Stimulated activated CD4-positive, alpha-beta T cell treated with anti-CD3 and anti-CD28 coated beads, Interleukin-4, amount 100 ng/mL, for 4 hours (primary cell): Measurements from ENCODE around the gene TFEB.

Experiments
- DNase-seq, 2 experiments: peaks; one replicate each; pipeline ENCODE4 v3.0.0-alpha.2; 2020

The TFEB gene

GRCh38 chr6:41687501-41688175 is 47.8 kb downstream of the TFEB start:
- DNase-seq = no peak

DNA sequence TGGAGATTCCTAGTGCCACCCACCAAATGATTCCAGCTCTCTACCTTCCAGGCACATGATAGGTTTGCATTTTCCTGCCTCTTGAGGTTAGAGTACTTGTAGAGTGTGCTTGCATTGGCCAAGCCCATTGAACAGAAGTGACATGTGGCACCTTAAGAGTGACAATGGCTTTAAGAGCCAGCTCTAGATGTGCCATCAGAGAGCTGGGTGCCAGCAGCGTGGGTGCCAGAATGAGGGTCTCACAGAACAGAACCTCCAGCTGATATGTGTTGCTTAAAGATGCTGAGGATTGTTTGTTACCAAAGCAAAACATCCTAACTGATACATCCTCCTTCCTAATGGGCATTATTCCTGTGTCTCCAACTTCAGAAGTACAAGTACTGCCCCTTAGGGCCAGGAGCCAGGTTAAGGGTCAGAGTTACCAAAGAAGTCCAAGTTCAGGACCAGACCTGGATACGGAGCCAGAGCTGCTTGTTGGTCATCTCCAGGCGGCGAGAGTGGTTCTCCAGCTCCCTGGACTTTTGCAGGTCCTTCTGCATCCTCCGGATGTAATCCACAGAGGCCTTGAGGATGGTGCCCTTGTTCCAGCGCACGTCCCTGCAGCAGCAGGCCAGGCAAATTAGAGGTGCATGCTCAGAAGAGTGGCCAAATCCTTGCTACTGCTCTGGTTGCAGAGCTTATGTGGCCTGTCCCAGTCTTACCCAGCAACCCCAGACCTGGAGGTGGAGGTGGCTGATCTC is 49.6 kb downstream of the TFEB start:
- DNase-seq = no peak

- DNase-seq = no peak
Measured at GRCh38 chr6:41684311-41685180, 50.9 kb downstream of the TFEB start.

GRCh38 chr6:41683523-41684310 is 51.7 kb downstream of the TFEB start:
- peak; percentile 72 to 81 for DNase-seq

DNA sequence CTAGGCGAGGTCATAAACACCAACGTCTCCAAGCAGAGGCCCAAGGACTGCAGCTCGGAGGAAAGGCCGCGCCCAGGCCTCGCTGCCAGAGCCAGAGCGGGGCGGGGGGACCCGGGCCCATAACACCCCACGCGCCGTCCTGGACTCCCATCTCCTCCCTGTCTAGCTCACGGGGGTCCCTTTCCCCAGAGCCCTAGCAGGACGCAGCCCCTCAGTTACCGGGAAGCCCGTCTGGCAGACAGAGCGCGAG is 52.2 kb downstream of the TFEB start:
- DNase-seq = no peak

DNA sequence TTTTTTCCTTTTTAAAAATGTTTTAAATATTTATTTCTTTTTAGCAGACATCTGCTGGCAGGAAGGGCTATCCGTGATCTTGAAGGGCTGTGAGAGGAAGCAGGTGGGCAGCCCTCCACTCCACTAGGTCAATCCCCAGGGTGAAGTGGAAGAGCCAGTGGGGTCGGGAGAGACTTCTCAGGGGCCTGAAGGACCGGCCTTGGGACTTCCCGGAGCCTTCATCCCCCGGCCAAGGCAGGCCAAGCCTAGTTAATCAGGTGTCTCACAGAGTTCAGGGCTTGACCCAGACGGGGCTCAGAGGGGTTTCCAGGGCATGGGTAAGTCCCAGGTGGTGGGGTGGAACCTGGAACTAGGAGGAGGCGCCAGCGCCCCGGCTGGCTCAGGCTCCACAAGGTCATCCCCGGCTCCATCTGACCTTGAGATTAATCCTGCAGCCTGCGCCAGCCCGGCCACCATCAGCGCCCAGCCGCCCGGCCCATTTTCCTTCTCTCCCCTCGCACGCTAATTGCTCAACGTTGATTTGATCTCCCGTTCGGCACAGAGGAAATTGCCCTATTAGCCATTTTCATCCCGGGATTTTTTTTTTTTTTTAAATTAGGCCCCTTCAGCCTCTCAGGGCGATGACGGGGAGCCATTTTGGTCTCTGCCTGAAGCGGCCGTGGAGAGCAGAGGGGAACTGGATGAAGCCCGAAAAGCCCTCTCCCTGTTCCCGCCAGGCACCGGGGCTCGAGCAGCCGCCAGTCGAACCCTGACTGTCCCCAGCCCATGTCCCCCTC is 52.7 kb downstream of the TFEB start:
- DNase-seq = peak in 1 of 2 experiments; percentile 22

- peak; percentile 59 to 69 for DNase-seq
Measured at GRCh38 chr6:41682056-41682477, 53.3 kb downstream of the TFEB start.

DNA sequence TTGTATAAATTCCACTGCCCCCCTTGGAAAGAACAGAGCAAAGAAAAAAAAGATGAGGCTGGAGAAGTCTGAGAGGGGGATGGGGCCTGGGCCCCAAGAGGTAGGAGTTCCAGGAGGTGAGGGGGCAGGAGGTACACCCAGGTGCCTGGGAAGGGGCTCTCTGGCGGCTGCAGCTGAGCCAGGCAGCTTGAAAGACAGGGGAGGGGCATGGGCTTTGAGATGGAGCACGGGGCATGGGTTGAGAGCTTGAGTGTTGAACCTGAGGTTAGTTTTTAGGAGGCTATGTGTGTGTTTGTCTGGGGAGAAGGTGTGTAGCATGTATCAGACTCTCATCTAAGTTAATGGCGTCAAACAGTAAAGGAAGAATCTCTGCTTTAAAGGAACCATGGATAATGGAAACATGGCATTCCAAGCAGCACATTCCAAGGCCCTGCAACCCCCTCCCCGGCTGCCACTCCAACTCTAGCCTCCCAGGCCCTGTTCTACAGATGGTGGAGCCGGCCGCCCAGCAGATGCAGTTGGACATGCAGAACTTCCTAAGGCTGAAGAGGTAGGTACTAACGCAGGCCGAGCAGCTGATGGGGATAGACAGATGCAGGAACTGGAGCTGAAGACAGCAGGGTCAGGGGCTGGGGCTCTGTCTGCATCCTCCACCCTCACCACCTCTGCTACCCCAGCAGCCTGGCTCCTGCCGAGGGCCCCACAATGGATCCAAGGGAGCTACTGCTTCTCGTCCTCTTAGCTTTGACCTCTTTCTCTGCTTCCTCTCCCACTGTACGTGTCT is 55.0 kb downstream of the TFEB start:
- DNase-seq = no peak

GRCh38 chr6:41679696-41680095 is 55.7 kb downstream of the TFEB start:
- no peak for DNase-seq

DNA sequence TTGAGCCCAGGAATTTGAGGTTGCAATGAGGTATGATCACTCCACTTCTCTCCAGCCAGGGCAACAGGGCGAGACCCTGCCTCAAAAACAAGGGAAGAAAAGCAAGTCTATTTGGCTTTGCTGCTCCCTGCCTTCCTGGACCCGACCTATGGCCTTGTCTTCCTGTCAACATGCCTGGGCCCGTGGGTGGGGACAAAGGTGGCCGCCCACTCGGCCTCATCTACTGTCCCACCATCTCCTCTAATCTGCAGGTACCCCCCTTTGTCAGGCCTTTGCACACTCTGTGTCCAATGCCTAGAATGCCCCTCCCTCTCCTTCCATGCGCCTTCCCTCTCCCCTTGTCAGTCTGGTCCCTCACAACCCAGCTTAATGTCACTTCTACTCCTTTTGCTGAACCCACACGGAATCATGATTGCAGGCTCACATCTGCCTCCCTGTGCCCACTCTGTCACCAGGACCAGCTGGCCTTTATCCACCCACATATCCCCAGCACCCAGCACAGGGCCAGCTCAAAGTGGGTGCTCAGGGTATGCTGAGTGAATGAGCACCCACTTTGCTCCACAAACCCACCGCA is 56.8 kb downstream of the TFEB start:
- no peak for DNase-seq

GRCh38 chr6:41677124-41677921 is 58.1 kb downstream of the TFEB start:
- no peak for DNase-seq

GRCh38 chr6:41676431-41676830 is 59.0 kb downstream of the TFEB start:
- no peak for DNase-seq

DNA sequence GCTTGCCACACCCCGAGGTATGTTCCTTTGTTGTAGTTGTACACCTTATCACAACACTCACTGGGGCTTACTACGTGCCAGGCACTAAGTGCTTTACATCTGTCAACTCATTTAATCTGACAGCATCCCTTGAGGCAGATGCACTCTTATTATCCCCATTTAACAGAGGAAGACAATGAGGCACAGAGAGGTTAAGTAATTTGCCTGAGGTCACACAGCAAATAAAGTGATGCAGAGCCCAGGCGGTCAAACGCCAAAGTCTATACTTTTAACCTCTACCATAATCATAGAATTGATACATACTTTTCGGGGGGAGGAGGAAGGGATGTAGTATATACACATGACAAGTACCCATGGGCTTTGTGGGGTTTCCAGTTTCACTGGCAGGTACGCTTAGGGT is 59.4 kb downstream of the TFEB start:
- DNase-seq = no peak

GRCh38 chr6:41675176-41675775 is 60.1 kb downstream of the TFEB start:
- DNase-seq = no peak

- DNase-seq = no peak
Measured at GRCh38 chr6:41674231-41675000, 61.0 kb downstream of the TFEB start.

GRCh38 chr6:41673704-41674000 is 61.8 kb downstream of the TFEB start:
- no peak for DNase-seq

GRCh38 chr6:41672816-41673703 is 62.3 kb downstream of the TFEB start:
- no peak for DNase-seq

DNA sequence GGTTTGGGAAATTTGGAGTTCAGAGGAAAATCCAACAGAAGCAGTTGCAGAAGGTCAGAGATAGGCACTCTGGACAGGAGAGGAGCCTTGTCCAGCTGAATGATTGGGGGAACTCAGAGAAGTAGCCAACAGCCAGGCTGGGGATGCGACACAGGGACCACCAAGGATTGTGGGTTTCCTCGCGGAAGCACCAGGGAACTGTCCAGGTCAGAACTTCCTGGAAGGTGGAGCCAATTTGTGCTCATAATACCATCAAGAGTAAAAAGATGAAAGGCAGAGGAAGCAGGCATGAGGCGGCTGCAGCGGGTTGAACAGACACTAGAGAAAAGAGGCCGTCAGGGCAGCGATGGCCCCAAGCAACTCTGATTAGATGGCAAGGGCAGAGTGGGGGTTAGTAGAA is 63.4 kb downstream of the TFEB start:
- DNase-seq = no peak
